NCI-H1092 (cell line): Measurements from ENCODE around the gene IL4I1.
A peak's percentile ranks its signal among the peaks of the same experiment; 100 is the strongest.

Source experiments
- DNase-seq: peaks from one replicate; lab custom pipeline; 2025; lab: John Stamatoyannopoulos, UW

The IL4I1 gene

GRCh38 chr19:49862391-49863253 is 34.1 kb downstream of the IL4I1 start:
- no peak for DNase-seq

GRCh38 chr19:49861541-49862378 is 34.9 kb downstream of the IL4I1 start:
- DNase-seq, result no peak

- DNase-seq, result no peak
Measured at GRCh38 chr19:49861107-49861506, 35.6 kb downstream of the IL4I1 start.

- DNase-seq, result no peak
Measured at GRCh38 chr19:49860336-49861102, 36.2 kb downstream of the IL4I1 start.

- no peak for DNase-seq
Measured at GRCh38 chr19:49859682-49860335, 36.9 kb downstream of the IL4I1 start.

GRCh38 chr19:49858088-49858985 is 38.4 kb downstream of the IL4I1 start:
- DNase-seq, result no peak

- DNase-seq, result no peak
Measured at GRCh38 chr19:49857838-49858087, 38.9 kb downstream of the IL4I1 start.

GRCh38 chr19:49857061-49857837 is 39.4 kb downstream of the IL4I1 start:
- no peak for DNase-seq

GRCh38 chr19:49856574-49857021 is 40.1 kb downstream of the IL4I1 start:
- no peak for DNase-seq

- DNase-seq, result no peak
Measured at GRCh38 chr19:49855676-49856573, 40.8 kb downstream of the IL4I1 start.

- no peak for DNase-seq
Measured at GRCh38 chr19:49855277-49855675, 41.4 kb downstream of the IL4I1 start.

- DNase-seq, result no peak
Measured at GRCh38 chr19:49854378-49855263, 42.1 kb downstream of the IL4I1 start.

- no peak for DNase-seq
Measured at GRCh38 chr19:49853852-49854377, 42.8 kb downstream of the IL4I1 start.

- DNase-seq, result no peak
Measured at GRCh38 chr19:49852631-49853126, 44.0 kb downstream of the IL4I1 start.

- DNase-seq, result peak; percentile 12
Measured at GRCh38 chr19:49851456-49852259, 45.0 kb downstream of the IL4I1 start.

GRCh38 chr19:49850487-49851342 is 46.0 kb downstream of the IL4I1 start, which contains the start of gene PTOV1:
TSS of gene PTOV1 (plus strand) at chr19:49851159.
- peak; percentile 84 for DNase-seq
